BE2C (cell line): ENCODE results near the gene TFCP2.

Experiments
- DNase-seq: peaks from one replicate; pipeline ENCODE4 v3.0.0-alpha.2; 2020
- H3K27me3 ChIP-seq: fragments of 250-450 bp; sonication (Bioruptor Pico); 2 replicates; pipeline ENCODE4 v1.5.1; 2020; ENCODE audit warnings: mild to moderate bottlenecking
- H3K36me3 ChIP-seq: fragments of 250-450 bp; sonication (Bioruptor Pico); 2 replicates; pipeline ENCODE4 v1.5.1; 2020; ENCODE audit warnings: mild to moderate bottlenecking
- H3K4me1 ChIP-seq: fragments of 250-450 bp; sonication (Bioruptor Pico); 2 replicates; pipeline ENCODE4 v1.5.1; 2020
- H3K4me3 ChIP-seq: 2 replicates; pipeline ENCODE4 v1.5.1; 2011; ENCODE audit warnings: low read depth, low read length
- H3K9me3 ChIP-seq: fragments of 250-450 bp; sonication (Bioruptor Pico); 2 replicates; pipeline ENCODE4 v1.5.1; 2020
- TF ChIP-seq, protein P1 (sequence below): IDR thresholded peaks from 2 replicates; pipeline ENCODE4 v1.5.1; 2012; ENCODE audit warnings: mild to moderate bottlenecking, low read depth, low read length

The TFCP2 gene

GRCh38 chr12:51217133-51217967 lies 44.4 kb upstream of the TFCP2 start:
- no peaks in the 10 kb centered on the region for H3K27me3 ChIP-seq
- no peaks in the 10 kb centered on the region for H3K9me3 ChIP-seq
- peak; percentile 59 for DNase-seq
- H3K4me3 ChIP-seq = peak overlapping the region; percentile 76
- TF ChIP-seq, protein P1, sequence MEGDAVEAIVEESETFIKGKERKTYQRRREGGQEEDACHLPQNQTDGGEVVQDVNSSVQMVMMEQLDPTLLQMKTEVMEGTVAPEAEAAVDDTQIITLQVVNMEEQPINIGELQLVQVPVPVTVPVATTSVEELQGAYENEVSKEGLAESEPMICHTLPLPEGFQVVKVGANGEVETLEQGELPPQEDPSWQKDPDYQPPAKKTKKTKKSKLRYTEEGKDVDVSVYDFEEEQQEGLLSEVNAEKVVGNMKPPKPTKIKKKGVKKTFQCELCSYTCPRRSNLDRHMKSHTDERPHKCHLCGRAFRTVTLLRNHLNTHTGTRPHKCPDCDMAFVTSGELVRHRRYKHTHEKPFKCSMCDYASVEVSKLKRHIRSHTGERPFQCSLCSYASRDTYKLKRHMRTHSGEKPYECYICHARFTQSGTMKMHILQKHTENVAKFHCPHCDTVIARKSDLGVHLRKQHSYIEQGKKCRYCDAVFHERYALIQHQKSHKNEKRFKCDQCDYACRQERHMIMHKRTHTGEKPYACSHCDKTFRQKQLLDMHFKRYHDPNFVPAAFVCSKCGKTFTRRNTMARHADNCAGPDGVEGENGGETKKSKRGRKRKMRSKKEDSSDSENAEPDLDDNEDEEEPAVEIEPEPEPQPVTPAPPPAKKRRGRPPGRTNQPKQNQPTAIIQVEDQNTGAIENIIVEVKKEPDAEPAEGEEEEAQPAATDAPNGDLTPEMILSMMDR = no peak; the same call in 1 of the 2 replicates
- peaks cover 3% of the 10 kb centered on the region; the same call in 1 of the 2 replicates for H3K36me3 ChIP-seq
- peaks cover 5% of the 10 kb centered on the region for H3K4me1 ChIP-seq

GRCh38 chr12:51216642-51217041 lies 43.7 kb upstream of the TFCP2 start:
- DNase-seq = no peak
- TF ChIP-seq, protein P1 = no peak

GRCh38 chr12:51214895-51215294 lies 42.0 kb upstream of the TFCP2 start:
- Histone ChIP-seq H3K27me3 (no peaks in the 10 kb centered on the region), H3K4me1 (peaks cover 5% of the 10 kb centered on the region), H3K36me3 (peaks cover 3% of the 10 kb centered on the region; the same call in 1 of the 2 replicates), H3K9me3 (no peaks in the 10 kb centered on the region), H3K4me3 (no peak overlapping the region)
- no peak for DNase-seq
- TF ChIP-seq, protein P1 = no peak

More at GRCh38 chr12:51216642-51217041, 43.7 kb upstream of the TFCP2 start:
- H3K27me3 ChIP-seq = no peaks in the 10 kb centered on the region
- peak overlapping the region; percentile 76 for H3K4me3 ChIP-seq
- H3K36me3 ChIP-seq = peaks cover 3% of the 10 kb centered on the region; the same call in 1 of the 2 replicates
- H3K9me3 ChIP-seq = no peaks in the 10 kb centered on the region
- peaks cover 5% of the 10 kb centered on the region for H3K4me1 ChIP-seq

- TF ChIP-seq, protein P1 = no peak
- DNase-seq = no peak
- H3K4me1 ChIP-seq = no peaks in the 10 kb centered on the region
- peaks cover 3% of the 10 kb centered on the region; the same call in 1 of the 2 replicates for H3K36me3 ChIP-seq
- no peak overlapping the region for H3K4me3 ChIP-seq
- H3K27me3 ChIP-seq = no peaks in the 10 kb centered on the region
- no peaks in the 10 kb centered on the region for H3K9me3 ChIP-seq
Measured at GRCh38 chr12:51210690-51211395, 37.9 kb upstream of the TFCP2 start.

- H3K4me3 ChIP-seq = no peak overlapping the region
- no peaks in the 10 kb centered on the region for H3K9me3 ChIP-seq
- no peaks in the 10 kb centered on the region for H3K27me3 ChIP-seq
- no peak for DNase-seq
- TF ChIP-seq, protein P1 = no peak
- peaks cover 3% of the 10 kb centered on the region; the same call in 1 of the 2 replicates for H3K36me3 ChIP-seq
- H3K4me1 ChIP-seq = no peaks in the 10 kb centered on the region
Measured at GRCh38 chr12:51209259-51209658, 36.3 kb upstream of the TFCP2 start.
